ENCODE results near the gene PREB. TPM values are rescaled to one million over a fixed set of nuclear protein-coding genes. Genes with fewer than 3 reads are reported as not detected.

Gene PREB
- total and polyA plus RNA-seq, 2 of the 13 experiments (the other 11 are each of a cell fraction or from before 2014, with no cell fraction given) = 112 to 192 TPM

DNA sequence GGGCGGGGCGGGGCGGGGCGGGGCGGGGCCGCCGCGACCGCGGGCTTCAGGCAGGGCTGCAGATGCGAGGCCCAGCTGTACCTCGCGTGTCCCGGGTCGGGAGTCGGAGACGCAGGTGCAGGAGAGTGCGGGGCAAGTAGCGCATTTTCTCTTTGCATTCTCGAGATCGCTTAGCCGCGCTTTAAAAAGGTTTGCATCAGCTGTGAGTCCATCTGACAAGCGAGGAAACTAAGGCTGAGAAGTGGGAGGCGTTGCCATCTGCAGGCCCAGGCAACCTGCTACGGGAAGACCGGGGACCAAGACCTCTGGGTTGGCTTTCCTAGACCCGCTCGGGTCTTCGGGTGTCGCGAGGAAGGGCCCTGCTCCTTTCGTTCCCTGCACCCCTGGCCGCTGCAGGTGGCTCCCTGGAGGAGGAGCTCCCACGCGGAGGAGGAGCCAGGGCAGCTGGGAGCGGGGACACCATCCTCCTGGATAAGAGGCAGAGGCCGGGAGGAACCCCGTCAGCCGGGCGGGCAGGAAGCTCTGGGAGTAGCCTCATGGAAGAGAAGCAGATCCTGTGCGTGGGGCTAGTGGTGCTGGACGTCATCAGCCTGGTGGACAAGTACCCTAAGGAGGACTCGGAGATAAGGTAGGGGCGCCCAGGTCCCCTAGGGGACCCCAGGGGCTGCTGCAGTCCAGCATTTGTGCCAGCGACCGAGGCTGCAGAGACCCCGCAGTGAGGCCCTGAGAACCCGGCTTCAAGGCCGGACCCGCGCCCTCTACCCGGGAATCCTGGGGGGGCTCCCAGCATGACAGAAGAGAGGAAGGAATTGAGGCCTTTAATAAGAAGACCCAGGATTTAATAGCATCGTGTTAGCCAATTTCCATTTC is 47.5 kb downstream of the PREB start, which contains the start of gene KHK (continued):
- TF ChIP-seq, protein P1, sequence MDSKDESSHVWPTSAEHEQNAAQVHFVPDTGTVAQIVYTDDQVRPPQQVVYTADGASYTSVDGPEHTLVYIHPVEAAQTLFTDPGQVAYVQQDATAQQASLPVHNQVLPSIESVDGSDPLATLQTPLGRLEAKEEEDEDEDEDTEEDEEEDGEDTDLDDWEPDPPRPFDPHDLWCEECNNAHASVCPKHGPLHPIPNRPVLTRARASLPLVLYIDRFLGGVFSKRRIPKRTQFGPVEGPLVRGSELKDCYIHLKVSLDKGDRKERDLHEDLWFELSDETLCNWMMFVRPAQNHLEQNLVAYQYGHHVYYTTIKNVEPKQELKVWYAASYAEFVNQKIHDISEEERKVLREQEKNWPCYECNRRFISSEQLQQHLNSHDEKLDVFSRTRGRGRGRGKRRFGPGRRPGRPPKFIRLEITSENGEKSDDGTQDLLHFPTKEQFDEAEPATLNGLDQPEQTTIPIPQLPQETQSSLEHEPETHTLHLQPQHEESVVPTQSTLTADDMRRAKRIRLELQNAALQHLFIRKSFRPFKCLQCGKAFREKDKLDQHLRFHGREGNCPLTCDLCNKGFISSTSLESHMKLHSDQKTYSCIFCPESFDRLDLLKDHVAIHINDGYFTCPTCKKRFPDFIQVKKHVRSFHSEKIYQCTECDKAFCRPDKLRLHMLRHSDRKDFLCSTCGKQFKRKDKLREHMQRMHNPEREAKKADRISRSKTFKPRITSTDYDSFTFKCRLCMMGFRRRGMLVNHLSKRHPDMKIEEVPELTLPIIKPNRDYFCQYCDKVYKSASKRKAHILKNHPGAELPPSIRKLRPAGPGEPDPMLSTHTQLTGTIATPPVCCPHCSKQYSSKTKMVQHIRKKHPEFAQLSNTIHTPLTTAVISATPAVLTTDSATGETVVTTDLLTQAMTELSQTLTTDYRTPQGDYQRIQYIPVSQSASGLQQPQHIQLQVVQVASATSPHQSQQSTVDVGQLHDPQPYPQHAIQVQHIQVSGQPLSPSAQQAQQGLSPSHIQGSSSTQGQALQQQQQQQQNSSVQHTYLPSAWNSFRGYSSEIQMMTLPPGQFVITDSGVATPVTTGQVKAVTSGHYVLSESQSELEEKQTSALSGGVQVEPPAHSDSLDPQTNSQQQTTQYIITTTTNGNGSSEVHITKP (CRISPR knock-in tag; IDR thresholded peaks at IDR 0.05; ENCODE audit: low read depth) = no peak
- TF ChIP-seq HIVEP1 (CRISPR knock-in tag; IDR thresholded peaks at IDR 0.05) (peak; percentile 95), MEIS1 (CRISPR knock-in tag; IDR thresholded peaks at IDR 0.05; ENCODE audit: borderline replicate concordance) (peak; percentile 21; the same call in 1 of the 2 replicates), NFE2L2 (IDR thresholded peaks at IDR 0.05; ENCODE audit: low read length) (no peak)
- TF ChIP-seq, protein P2, sequence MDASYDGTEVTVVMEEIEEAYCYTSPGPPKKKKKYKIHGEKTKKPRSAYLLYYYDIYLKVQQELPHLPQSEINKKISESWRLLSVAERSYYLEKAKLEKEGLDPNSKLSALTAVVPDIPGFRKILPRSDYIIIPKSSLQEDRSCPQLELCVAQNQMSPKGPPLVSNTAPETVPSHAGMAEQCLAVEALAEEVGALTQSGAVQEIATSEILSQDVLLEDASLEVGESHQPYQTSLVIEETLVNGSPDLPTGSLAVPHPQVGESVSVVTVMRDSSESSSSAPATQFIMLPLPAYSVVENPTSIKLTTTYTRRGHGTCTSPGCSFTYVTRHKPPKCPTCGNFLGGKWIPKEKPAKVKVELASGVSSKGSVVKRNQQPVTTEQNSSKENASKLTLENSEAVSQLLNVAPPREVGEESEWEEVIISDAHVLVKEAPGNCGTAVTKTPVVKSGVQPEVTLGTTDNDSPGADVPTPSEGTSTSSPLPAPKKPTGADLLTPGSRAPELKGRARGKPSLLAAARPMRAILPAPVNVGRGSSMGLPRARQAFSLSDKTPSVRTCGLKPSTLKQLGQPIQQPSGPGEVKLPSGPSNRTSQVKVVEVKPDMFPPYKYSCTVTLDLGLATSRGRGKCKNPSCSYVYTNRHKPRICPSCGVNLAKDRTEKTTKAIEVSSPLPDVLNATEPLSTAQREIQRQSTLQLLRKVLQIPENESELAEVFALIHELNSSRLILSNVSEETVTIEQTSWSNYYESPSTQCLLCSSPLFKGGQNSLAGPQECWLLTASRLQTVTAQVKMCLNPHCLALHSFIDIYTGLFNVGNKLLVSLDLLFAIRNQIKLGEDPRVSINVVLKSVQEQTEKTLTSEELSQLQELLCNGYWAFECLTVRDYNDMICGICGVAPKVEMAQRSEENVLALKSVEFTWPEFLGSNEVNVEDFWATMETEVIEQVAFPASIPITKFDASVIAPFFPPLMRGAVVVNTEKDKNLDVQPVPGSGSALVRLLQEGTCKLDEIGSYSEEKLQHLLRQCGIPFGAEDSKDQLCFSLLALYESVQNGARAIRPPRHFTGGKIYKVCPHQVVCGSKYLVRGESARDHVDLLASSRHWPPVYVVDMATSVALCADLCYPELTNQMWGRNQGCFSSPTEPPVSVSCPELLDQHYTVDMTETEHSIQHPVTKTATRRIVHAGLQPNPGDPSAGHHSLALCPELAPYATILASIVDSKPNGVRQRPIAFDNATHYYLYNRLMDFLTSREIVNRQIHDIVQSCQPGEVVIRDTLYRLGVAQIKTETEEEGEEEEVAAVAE (CRISPR knock-in tag; IDR thresholded peaks at IDR 0.05; ENCODE audit: borderline replicate concordance) = no peak; the same call in 1 of the 2 replicates
- TF ChIP-seq, protein P3, sequence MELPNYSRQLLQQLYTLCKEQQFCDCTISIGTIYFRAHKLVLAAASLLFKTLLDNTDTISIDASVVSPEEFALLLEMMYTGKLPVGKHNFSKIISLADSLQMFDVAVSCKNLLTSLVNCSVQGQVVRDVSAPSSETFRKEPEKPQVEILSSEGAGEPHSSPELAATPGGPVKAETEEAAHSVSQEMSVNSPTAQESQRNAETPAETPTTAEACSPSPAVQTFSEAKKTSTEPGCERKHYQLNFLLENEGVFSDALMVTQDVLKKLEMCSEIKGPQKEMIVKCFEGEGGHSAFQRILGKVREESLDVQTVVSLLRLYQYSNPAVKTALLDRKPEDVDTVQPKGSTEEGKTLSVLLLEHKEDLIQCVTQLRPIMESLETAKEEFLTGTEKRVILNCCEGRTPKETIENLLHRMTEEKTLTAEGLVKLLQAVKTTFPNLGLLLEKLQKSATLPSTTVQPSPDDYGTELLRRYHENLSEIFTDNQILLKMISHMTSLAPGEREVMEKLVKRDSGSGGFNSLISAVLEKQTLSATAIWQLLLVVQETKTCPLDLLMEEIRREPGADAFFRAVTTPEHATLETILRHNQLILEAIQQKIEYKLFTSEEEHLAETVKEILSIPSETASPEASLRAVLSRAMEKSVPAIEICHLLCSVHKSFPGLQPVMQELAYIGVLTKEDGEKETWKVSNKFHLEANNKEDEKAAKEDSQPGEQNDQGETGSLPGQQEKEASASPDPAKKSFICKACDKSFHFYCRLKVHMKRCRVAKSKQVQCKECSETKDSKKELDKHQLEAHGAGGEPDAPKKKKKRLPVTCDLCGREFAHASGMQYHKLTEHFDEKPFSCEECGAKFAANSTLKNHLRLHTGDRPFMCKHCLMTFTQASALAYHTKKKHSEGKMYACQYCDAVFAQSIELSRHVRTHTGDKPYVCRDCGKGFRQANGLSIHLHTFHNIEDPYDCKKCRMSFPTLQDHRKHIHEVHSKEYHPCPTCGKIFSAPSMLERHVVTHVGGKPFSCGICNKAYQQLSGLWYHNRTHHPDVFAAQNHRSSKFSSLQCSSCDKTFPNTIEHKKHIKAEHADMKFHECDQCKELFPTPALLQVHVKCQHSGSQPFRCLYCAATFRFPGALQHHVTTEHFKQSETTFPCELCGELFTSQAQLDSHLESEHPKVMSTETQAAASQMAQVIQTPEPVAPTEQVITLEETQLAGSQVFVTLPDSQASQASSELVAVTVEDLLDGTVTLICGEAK (IDR thresholded peaks at IDR 0.05) = no peak
- TF ChIP-seq, protein P3 (CRISPR knock-in tag; IDR thresholded peaks at IDR 0.05) = no peak; the same call in 1 of the 2 replicates
- TF ChIP-seq, protein P4, sequence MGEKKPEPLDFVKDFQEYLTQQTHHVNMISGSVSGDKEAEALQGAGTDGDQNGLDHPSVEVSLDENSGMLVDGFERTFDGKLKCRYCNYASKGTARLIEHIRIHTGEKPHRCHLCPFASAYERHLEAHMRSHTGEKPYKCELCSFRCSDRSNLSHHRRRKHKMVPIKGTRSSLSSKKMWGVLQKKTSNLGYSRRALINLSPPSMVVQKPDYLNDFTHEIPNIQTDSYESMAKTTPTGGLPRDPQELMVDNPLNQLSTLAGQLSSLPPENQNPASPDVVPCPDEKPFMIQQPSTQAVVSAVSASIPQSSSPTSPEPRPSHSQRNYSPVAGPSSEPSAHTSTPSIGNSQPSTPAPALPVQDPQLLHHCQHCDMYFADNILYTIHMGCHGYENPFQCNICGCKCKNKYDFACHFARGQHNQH (CRISPR knock-in tag; IDR thresholded peaks at IDR 0.05) = 0 out of 2 replicates have a peak, but pooled peaks have one; percentile 18

All from HepG2 (cell line).